Neural cell (in vitro differentiated cells): Measurements from ENCODE around the gene EXD3. TPM values are rescaled to one million over a fixed set of nuclear protein-coding genes. Genes with fewer than 3 reads are reported as not detected.

ENCODE experiments used
- H2AFZ ChIP-seq: fragments of 200-600, 300-800 bp; sonication (generic), shearing (Covaris generic); 2 replicates; pipeline ENCODE4 v1.6.0; 2014; ENCODE audit warnings: low read depth, mild to moderate bottlenecking, antibody characterized with exemption, low read length, moderate library complexity
- H3F3A ChIP-seq: fragments of 200-600 bp; shearing (Covaris generic); 2 replicates; pipeline ENCODE4 v1.6.1; 2016; ENCODE audit warnings: mild to moderate bottlenecking, moderate library complexity, mixed read lengths, antibody characterized with exemption, low read length; ENCODE audit not compliant: insufficient read depth, poor library complexity, severe bottlenecking
- H3K27ac ChIP-seq: fragments of 200-600, 300-800 bp; sonication (generic), shearing (Covaris generic); 2 replicates; pipeline ENCODE4 v1.5.1; 2014; ENCODE audit warnings: mild to moderate bottlenecking, low read length, moderate library complexity
- H3K27me3 ChIP-seq: fragments of 300-800, 200-600 bp; sonication (generic), shearing (Covaris generic); 2 replicates; pipeline ENCODE4 v1.6.0; 2014; ENCODE audit warnings: mild to moderate bottlenecking, low read depth, low read length, moderate library complexity; ENCODE audit not compliant: insufficient read depth
- H3K36me3 ChIP-seq: fragments of 300-800, 200-600 bp; sonication (generic), shearing (Covaris generic); 2 replicates; pipeline ENCODE4 v1.5.1; 2014; ENCODE audit warnings: mild to moderate bottlenecking, antibody characterized with exemption, low read length, moderate library complexity; ENCODE audit not compliant: insufficient read depth
- H3K4me2 ChIP-seq: fragments of 300-800, 200-600 bp; sonication (generic), shearing (Covaris generic); 2 replicates; pipeline ENCODE4 v1.6.0; 2014; ENCODE audit warnings: mild to moderate bottlenecking, low read length
- H3K4me3 ChIP-seq: fragments of 300-800, 200-600 bp; sonication (generic), shearing (Covaris generic); 2 replicates; pipeline ENCODE4 v1.5.1; 2014; ENCODE audit warnings: mild to moderate bottlenecking, low read length, moderate library complexity
- H3K79me2 ChIP-seq: fragments of 200-600 bp; shearing (Covaris generic); replicated peaks from 2 replicates; pipeline ENCODE4 v1.6.0; 2014; ENCODE audit warnings: mild to moderate bottlenecking, low read length, moderate library complexity; ENCODE audit not compliant: insufficient read depth
- H3K9ac ChIP-seq: fragments of 300-800, 200-600 bp; sonication (generic), shearing (Covaris generic); 2 replicates; pipeline ENCODE4 v1.6.1; 2016; ENCODE audit warnings: mild to moderate bottlenecking, low read length, mixed read lengths
- H3K9me2 ChIP-seq: fragments of 200-600 bp; shearing (Covaris generic); 2 replicates; pipeline ENCODE4 v1.6.1; 2016; ENCODE audit warnings: mild to moderate bottlenecking, low read length, mixed read lengths; ENCODE audit not compliant: insufficient read depth
- H3K9me3 ChIP-seq: fragments of 200-600, 300-800 bp; sonication (generic), shearing (Covaris generic); 2 replicates; pipeline ENCODE4 v1.6.1; 2016; ENCODE audit warnings: mild to moderate bottlenecking, mixed run types, low read length, moderate library complexity, mixed read lengths
- H4K20me1 ChIP-seq: fragments of 200-600 bp; shearing (Covaris generic); 2 replicates; pipeline ENCODE4 v1.6.1; 2016; ENCODE audit warnings: mild to moderate bottlenecking, mixed run types; ENCODE audit not compliant: insufficient read depth
- EP300 ChIP-seq: fragments of 450-650 bp; conservative IDR thresholded peaks from 2 replicates; pipeline ENCODE4 v1.6.1; 2014; ENCODE audit warnings: antibody characterized with exemption, mild to moderate bottlenecking, moderate library complexity; ENCODE audit not compliant: poor library complexity, severe bottlenecking
- MXI1 ChIP-seq: fragments of 450-650 bp; conservative IDR thresholded peaks from 2 replicates; pipeline ENCODE4 v1.6.1; 2014; ENCODE audit warnings: antibody characterized with exemption, mild to moderate bottlenecking; ENCODE audit not compliant: poor library complexity, severe bottlenecking
- POLR2AphosphoS5 ChIP-seq: IDR thresholded peaks from 2 replicates; pipeline ENCODE4 v1.6.1; 2012
- RAD21 ChIP-seq: fragments of 450-650 bp; conservative IDR thresholded peaks from 2 replicates; pipeline ENCODE4 v1.6.1; 2014; ENCODE audit warnings: antibody characterized with exemption, mild to moderate bottlenecking, moderate library complexity
- TAF1 ChIP-seq: IDR thresholded peaks from 2 replicates; pipeline ENCODE4 v1.6.1; 2012; ENCODE audit warnings: low read depth
- polyA plus RNA-seq: library from polyadenylated mRNA; depleted of rRNA; stranded (reverse); fragments of >200 nt; gene quantifications from 2 replicates; pipeline ENCODE4 v1.2.3, GENCODE V29; 2014
- TF ChIP-seq, protein P1 (sequence below): fragments of 450-650 bp; IDR thresholded peaks from 2 replicates; pipeline ENCODE4 v1.5.1; 2014; ENCODE audit warnings: antibody characterized with exemption, mild to moderate bottlenecking, moderate library complexity; ENCODE audit not compliant: poor library complexity, severe bottlenecking
- TF ChIP-seq, protein P2 (sequence below): IDR thresholded peaks from 2 replicates; pipeline ENCODE4 v1.6.1; 2012; ENCODE audit warnings: borderline replicate concordance

EXD3 gene
- polyA plus RNA-seq, 1 donor from 2014 or later: 32.9 TPM

DNA sequence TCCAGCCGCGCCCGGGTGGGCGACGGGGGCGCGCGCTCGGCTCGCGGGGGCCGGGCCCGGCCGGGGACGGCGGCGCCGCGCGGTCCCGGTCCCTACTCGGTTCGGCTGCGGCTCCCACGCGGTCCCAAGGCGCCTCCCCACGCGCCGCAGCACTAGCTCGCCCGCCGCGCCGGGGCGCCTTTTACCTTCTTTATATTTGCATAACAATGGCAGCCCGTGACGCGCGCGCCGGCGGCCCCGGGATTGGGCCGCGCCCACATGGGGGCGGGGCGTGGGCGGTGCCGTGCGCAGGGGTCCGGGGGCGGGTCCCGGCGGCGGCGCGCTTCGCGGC is 120.9 kb downstream of the EXD3 start, which contains the start of gene NRARP:
TSS of gene NRARP (minus strand) at position 154 of the 331 bp plus-strand sequence. CDS start 343 bp downstream, outside the sequence.
- H3K27me3 ChIP-seq: no peaks in the 10 kb centered on the region
- H3K4me2 ChIP-seq: no peak within 1 kb of the TSS
- H3K9ac ChIP-seq: peak within 1 kb of the TSS; percentile 60
- no peaks in the 10 kb centered on the region for H3K9me2 ChIP-seq
- peak within 1 kb of the TSS; percentile 85 for H3K4me3 ChIP-seq
- TF ChIP-seq MXI1 (no peak), RAD21 (no peak), POLR2AphosphoS5 (peak; percentile 80)
- TF ChIP-seq, protein P1, sequence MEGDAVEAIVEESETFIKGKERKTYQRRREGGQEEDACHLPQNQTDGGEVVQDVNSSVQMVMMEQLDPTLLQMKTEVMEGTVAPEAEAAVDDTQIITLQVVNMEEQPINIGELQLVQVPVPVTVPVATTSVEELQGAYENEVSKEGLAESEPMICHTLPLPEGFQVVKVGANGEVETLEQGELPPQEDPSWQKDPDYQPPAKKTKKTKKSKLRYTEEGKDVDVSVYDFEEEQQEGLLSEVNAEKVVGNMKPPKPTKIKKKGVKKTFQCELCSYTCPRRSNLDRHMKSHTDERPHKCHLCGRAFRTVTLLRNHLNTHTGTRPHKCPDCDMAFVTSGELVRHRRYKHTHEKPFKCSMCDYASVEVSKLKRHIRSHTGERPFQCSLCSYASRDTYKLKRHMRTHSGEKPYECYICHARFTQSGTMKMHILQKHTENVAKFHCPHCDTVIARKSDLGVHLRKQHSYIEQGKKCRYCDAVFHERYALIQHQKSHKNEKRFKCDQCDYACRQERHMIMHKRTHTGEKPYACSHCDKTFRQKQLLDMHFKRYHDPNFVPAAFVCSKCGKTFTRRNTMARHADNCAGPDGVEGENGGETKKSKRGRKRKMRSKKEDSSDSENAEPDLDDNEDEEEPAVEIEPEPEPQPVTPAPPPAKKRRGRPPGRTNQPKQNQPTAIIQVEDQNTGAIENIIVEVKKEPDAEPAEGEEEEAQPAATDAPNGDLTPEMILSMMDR: no peak
- H3K9me3 ChIP-seq: no peaks in the 10 kb centered on the region
- H3K36me3 ChIP-seq: no peaks in the 10 kb centered on the region
- no peaks in the 10 kb centered on the region for H4K20me1 ChIP-seq
- no peak within 1 kb of the TSS for H3K27ac ChIP-seq
- no peak within 1 kb of the TSS for H2AFZ ChIP-seq
- H3F3A ChIP-seq: no peaks in the 10 kb centered on the region
- H3K79me2 ChIP-seq: peaks cover 4% of the 10 kb centered on the region

DNA sequence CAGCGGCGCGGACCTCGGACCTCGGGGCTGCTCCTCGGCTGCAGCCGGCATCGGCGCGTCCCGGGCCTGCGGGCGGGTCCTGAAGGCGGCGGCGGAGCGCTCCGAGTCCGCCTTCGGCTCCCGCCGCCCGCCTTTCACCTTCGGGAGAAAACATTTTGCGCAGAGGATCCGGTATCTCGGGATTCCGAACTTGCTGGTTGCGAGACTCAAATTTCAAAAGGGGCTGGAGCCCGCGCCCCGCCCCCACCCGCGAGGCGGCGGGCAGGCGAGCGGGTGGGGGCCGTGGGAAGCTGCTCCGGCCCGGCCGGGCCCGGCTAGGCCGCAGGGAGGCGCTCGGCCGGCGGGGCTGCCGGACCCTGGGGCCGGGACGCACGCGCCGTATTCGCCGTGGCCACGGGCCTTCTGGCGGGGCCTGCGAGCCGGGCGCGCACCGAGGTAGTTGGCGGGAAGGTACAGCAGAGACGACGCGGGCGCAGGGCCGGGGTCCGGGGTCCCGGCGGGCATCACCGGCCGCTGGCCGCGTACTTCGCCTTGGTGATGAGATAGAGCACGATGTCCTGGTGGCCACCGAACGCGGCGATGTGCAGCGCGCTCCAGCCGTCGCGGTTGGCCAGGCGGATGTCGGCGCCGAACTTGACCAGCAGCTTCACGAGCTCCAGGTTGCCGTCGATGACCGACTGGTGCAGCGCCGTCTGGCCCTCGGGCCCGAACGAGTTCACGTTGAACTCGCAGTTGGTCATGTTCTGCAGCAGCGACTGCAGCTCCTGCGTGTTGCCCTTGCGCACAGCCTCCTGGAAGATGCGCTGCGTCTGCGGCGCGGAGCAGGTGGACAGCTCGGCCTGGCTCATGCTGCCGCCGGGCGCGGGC is 121.6 kb downstream of the EXD3 start:
- no peaks in the 10 kb centered on the region for H3K9me2 ChIP-seq
- no peaks in the 10 kb centered on the region for H3F3A ChIP-seq
- no peaks in the 10 kb centered on the region for H3K27me3 ChIP-seq
- no peaks in the 10 kb centered on the region for H3K36me3 ChIP-seq
- no peak overlapping the region for H3K27ac ChIP-seq
- H3K4me2 ChIP-seq: peak overlapping the region; percentile 38
- peak overlapping the region; percentile 60 for H3K9ac ChIP-seq
- H3K79me2 ChIP-seq: peaks cover 4% of the 10 kb centered on the region
- H4K20me1 ChIP-seq: no peaks in the 10 kb centered on the region
- TF ChIP-seq, protein P1: peak; percentile 50
- TF ChIP-seq EP300 (no peak), POLR2AphosphoS5 (no peak), TAF1 (no peak), MXI1 (peak; percentile 43)
- TF ChIP-seq, protein P2, sequence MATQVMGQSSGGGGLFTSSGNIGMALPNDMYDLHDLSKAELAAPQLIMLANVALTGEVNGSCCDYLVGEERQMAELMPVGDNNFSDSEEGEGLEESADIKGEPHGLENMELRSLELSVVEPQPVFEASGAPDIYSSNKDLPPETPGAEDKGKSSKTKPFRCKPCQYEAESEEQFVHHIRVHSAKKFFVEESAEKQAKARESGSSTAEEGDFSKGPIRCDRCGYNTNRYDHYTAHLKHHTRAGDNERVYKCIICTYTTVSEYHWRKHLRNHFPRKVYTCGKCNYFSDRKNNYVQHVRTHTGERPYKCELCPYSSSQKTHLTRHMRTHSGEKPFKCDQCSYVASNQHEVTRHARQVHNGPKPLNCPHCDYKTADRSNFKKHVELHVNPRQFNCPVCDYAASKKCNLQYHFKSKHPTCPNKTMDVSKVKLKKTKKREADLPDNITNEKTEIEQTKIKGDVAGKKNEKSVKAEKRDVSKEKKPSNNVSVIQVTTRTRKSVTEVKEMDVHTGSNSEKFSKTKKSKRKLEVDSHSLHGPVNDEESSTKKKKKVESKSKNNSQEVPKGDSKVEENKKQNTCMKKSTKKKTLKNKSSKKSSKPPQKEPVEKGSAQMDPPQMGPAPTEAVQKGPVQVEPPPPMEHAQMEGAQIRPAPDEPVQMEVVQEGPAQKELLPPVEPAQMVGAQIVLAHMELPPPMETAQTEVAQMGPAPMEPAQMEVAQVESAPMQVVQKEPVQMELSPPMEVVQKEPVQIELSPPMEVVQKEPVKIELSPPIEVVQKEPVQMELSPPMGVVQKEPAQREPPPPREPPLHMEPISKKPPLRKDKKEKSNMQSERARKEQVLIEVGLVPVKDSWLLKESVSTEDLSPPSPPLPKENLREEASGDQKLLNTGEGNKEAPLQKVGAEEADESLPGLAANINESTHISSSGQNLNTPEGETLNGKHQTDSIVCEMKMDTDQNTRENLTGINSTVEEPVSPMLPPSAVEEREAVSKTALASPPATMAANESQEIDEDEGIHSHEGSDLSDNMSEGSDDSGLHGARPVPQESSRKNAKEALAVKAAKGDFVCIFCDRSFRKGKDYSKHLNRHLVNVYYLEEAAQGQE: no peak
- no peaks in the 10 kb centered on the region for H3K9me3 ChIP-seq
- H2AFZ ChIP-seq: no peak overlapping the region
- H3K4me3 ChIP-seq: peak overlapping the region; percentile 85
